ENCODE measurements around the gene NRF1. TPM values are rescaled to one million over a fixed set of nuclear protein-coding genes. Genes with fewer than 3 reads are reported as not detected.

NRF1 gene
- total RNA-seq, 1 donor from 2014 or later = 29.7 TPM

DNA sequence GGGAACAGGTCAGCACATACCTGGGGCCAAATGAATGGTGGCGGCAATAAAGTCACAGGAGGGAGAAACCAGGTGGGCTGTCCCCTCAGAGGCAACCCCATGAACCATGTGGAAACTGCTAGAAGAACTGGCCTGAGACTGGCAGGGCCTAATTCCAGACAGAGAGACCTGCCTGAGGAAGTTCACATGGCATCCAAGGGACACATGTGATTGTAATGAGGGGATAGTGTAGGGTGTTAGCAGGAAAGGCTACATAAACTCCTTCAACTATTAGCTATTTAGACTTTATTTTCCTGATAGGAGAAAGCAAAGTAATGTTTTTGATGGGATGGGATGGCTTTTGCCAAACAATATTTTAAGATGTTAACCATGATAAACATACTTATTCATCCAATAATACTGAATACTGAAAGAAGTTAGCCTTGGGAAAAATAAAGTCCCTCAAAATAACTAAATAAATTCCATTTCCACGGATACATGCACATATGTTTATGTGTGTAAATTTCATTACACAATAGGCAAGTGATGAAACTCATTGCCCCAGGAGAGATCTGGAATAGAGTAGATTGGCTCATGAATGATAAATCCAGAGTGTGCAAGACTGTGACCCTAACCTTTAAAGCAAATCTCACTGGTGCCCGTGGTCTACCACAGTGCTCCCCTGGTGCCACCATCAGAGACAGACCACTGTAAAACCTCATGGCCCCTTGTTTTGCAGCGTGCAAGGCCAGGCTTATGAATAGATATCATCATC, 137.0 kb downstream of the NRF1 start:
- no peak overlapping the region for H3K4me3 Mint-ChIP-seq (ENCODE audit: low read depth)
- TF ChIP-seq, protein P1, sequence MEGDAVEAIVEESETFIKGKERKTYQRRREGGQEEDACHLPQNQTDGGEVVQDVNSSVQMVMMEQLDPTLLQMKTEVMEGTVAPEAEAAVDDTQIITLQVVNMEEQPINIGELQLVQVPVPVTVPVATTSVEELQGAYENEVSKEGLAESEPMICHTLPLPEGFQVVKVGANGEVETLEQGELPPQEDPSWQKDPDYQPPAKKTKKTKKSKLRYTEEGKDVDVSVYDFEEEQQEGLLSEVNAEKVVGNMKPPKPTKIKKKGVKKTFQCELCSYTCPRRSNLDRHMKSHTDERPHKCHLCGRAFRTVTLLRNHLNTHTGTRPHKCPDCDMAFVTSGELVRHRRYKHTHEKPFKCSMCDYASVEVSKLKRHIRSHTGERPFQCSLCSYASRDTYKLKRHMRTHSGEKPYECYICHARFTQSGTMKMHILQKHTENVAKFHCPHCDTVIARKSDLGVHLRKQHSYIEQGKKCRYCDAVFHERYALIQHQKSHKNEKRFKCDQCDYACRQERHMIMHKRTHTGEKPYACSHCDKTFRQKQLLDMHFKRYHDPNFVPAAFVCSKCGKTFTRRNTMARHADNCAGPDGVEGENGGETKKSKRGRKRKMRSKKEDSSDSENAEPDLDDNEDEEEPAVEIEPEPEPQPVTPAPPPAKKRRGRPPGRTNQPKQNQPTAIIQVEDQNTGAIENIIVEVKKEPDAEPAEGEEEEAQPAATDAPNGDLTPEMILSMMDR (IDR thresholded peaks at IDR 0.05; ENCODE audit: unreplicated experiment) = no peak
- H3K27ac Mint-ChIP-seq = no peak overlapping the region
- DNase-seq (ENCODE audit: low spot score, unreplicated experiment) = no peak
- H3K27me3 Mint-ChIP-seq = no peaks in the 10 kb centered on the region
- no peaks in the 10 kb centered on the region for H3K9me3 Mint-ChIP-seq (ENCODE audit: low read depth)
- H3K36me3 Mint-ChIP-seq (ENCODE audit: insufficient read depth) = peaks cover 5% of the 10 kb centered on the region
- H3K4me1 Mint-ChIP-seq (ENCODE audit: low read depth) = no peaks in the 10 kb centered on the region

DNA sequence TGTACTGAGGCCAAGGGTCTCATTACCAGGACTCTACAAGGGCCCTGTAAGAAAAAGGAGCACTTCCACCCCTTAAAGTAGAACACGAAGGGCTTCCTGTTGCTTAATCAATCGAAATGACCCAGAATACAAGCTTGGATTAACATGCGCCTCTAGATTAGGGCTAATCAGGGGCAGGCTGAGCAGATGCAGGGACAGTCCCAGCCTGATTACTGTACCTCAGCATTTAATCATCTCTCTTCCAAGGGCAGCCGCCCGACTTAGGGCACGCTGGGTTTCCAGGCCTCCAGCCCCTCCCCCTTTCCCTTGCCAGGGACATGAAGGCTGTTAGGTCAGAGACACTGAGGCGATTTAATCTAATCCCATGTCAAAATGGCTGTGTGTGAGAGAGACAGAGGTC, 138.6 kb downstream of the NRF1 start:
- Mint-ChIP-seq H3K36me3 (ENCODE audit: insufficient read depth) (peaks cover 6% of the 10 kb centered on the region), H3K27ac (no peak overlapping the region), H3K27me3 (no peaks in the 10 kb centered on the region), H3K4me1 (ENCODE audit: low read depth) (no peaks in the 10 kb centered on the region), H3K9me3 (ENCODE audit: low read depth) (no peaks in the 10 kb centered on the region), H3K4me3 (ENCODE audit: low read depth) (no peak overlapping the region)
- TF ChIP-seq, protein P1 (IDR thresholded peaks at IDR 0.05; ENCODE audit: unreplicated experiment) = no peak
- DNase-seq (ENCODE audit: low spot score, unreplicated experiment) = no peak

DNA sequence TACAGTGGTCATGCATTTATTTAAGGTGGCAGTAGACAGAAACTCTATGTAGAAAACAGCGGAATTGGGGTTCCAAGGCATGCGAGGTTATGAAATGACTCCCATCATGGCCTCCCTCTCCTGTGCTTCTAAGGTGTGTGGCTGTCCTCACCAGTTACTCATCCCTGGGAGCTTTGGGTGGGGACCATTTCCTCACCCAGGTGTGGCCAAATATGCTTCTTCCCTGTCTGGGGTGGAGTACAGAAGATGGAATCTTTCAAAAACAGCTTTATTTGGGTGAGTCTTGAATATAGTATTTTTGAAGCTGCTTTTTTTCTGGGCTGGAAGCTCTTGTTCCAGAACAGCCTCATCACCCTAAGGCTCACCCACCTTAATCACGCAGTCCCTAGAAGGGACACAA, 139.0 kb downstream of the NRF1 start:
- no peaks in the 10 kb centered on the region for H3K4me1 Mint-ChIP-seq (ENCODE audit: low read depth)
- H3K27me3 Mint-ChIP-seq = no peaks in the 10 kb centered on the region
- no peak overlapping the region for H3K27ac Mint-ChIP-seq
- DNase-seq (ENCODE audit: low spot score, unreplicated experiment) = no peak
- H3K9me3 Mint-ChIP-seq (ENCODE audit: low read depth) = no peaks in the 10 kb centered on the region
- H3K36me3 Mint-ChIP-seq (ENCODE audit: insufficient read depth) = peaks cover 5% of the 10 kb centered on the region
- H3K4me3 Mint-ChIP-seq (ENCODE audit: low read depth) = no peak overlapping the region
- TF ChIP-seq, protein P1 (IDR thresholded peaks at IDR 0.05; ENCODE audit: unreplicated experiment) = no peak

DNA sequence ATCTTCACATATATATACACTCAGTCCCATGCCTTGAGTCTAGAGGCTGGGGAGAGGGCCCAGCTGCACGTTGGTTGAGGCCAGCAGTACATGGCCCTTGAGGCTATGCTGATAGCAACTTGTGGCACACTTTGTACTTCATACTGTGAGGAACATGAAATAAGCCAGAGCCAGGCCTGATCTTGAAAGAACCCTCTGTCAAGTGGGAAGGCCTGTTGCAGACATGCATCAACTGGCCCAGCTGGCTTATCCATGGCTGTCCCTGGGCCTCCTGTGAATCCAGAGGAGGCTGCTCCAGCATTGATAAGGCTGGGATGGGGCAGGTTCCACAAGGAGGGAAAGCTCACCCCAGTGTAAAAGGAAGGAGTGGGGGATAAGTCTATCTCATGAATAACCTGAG, 140.4 kb downstream of the NRF1 start:
- Mint-ChIP-seq H3K36me3 (ENCODE audit: insufficient read depth) (peaks cover 6% of the 10 kb centered on the region), H3K4me1 (ENCODE audit: low read depth) (no peaks in the 10 kb centered on the region), H3K27ac (no peak overlapping the region), H3K4me3 (ENCODE audit: low read depth) (no peak overlapping the region), H3K9me3 (ENCODE audit: low read depth) (no peaks in the 10 kb centered on the region), H3K27me3 (no peaks in the 10 kb centered on the region)
- TF ChIP-seq, protein P1 (IDR thresholded peaks at IDR 0.05; ENCODE audit: unreplicated experiment) = no peak
- no peak for DNase-seq (ENCODE audit: low spot score, unreplicated experiment)

DNA sequence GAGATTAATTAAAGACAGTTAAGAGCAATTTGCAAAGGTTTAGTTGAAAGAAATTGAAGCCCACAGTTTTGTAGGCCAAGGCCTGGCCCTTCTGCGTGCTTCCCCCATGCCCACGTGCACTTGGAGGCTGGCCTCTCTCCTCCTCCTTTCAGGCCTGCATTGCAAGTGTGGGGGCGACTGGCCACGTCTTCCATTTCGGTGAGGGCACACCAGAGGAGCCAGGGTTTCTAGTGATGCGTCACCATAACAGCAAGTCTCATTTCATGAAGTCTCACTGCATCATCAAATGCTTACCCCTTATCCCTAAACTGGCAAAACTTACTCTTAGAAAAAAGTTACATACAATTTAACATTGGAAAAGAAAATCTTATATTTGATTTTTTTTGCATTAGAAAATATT, 141.2 kb downstream of the NRF1 start:
- Mint-ChIP-seq H3K36me3 (ENCODE audit: insufficient read depth) (peaks cover 8% of the 10 kb centered on the region), H3K4me1 (ENCODE audit: low read depth) (no peaks in the 10 kb centered on the region), H3K4me3 (ENCODE audit: low read depth) (no peak overlapping the region), H3K27ac (no peak overlapping the region), H3K27me3 (no peaks in the 10 kb centered on the region), H3K9me3 (ENCODE audit: low read depth) (no peaks in the 10 kb centered on the region)
- no peak for DNase-seq (ENCODE audit: low spot score, unreplicated experiment)
- TF ChIP-seq, protein P1 (IDR thresholded peaks at IDR 0.05; ENCODE audit: unreplicated experiment) = no peak

Data from progenitor cell of endocrine pancreas (in vitro differentiated cells).